ENCODE measurements around the gene ARHGAP22.

DNA sequence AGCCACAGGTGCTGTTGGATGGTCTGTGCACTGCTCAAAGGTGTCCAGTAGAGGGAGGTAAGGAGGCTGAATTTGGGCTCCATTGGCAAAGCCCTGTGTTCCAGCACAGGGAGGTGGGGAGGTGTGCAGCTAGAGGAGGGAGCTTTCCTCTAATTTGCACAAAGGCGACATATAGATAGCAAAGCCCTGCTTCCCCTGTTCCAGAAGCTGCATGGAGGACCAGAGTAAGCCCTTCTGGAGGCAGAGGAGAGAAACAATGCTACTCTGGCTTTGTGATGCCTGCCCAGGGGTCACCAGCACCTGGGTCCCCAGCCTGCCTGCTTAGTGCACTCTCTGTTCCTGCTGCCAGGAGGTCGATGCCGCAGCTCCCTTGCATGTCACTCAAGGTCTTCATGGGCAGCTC lies 3.4 kb upstream of the ARHGAP22 start:
- TF ChIP-seq, protein P1, sequence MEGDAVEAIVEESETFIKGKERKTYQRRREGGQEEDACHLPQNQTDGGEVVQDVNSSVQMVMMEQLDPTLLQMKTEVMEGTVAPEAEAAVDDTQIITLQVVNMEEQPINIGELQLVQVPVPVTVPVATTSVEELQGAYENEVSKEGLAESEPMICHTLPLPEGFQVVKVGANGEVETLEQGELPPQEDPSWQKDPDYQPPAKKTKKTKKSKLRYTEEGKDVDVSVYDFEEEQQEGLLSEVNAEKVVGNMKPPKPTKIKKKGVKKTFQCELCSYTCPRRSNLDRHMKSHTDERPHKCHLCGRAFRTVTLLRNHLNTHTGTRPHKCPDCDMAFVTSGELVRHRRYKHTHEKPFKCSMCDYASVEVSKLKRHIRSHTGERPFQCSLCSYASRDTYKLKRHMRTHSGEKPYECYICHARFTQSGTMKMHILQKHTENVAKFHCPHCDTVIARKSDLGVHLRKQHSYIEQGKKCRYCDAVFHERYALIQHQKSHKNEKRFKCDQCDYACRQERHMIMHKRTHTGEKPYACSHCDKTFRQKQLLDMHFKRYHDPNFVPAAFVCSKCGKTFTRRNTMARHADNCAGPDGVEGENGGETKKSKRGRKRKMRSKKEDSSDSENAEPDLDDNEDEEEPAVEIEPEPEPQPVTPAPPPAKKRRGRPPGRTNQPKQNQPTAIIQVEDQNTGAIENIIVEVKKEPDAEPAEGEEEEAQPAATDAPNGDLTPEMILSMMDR (conservative IDR thresholded peaks at IDR 0.05; ENCODE audit: low read length) = peak; percentile 86
- no peak for TF ChIP-seq EZH2phosphoT487 (IDR thresholded peaks at IDR 0.05; ENCODE audit: borderline replicate concordance, low read depth, low read length)

Data from OCI-LY7 (cell line).